Stimulated activated CD4-positive, alpha-beta T cell treated with anti-CD3 and anti-CD28 coated beads, Interleukin-4, amount 100 ng/mL, for 4 hours (primary cell): ENCODE results near the gene TYSND1.
"Not testable (repeated sequence)": the region's sequence is repeated elsewhere in the genome, so short reads cannot be mapped to it uniquely, and the experiment has no call there.

ENCODE experiments used
- DNase-seq, 2 experiments: peaks; one replicate each; pipeline ENCODE4 v3.0.0-alpha.2; 2020

Gene TYSND1

DNA sequence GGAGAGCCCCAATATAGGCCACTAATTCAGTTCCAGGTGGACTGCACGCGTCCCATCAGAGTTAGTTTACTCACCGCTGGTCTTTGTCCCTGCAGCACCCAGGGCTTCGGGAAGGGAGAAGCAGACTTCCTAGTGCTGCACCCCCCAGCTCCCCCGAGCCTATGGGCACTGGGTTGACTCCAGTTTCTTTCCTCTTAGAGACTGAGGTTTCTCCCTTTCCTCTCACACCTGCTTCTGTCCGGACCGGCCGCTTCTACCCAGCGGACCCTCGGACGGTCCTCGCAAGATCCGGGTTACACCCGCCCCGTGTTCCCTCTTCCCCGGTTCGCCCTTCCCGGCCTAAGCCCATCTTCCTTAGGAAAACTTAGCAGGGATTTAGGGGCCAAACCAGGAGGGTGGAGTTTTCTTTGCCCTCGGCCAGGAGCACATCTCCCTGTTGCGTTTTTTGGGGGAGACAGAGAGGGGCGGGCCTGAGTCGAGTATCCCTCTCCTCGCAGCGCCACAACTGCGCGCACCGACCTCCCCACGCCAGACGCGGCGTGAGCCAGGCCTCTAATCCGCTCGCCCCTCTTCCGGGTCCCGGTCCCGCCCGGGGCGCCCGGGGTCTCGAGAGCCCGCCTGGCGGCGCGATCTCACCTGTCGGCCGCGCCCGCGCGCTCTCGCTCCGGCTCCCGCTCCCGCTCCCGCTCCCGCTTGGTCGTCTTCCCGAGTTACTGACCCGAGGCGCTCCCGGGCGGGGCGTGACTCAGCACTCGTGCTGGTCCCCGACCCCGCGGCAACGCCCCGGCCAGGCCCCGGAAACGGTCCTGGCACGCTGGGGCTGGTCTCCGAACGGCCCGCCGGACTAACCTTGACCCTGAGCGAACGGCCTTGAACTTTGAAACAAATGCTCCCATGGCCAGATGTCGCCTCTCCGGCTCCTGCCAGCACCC, 14.1 kb downstream of the TYSND1 start, which contains the start of gene AIFM2:
Gene AIFM2, minus strand, starts transcription at position 728 of the 932 bp plus-strand sequence. CDS start 8,741 bp downstream, outside the sequence.
- DNase-seq, result peak in 1 of 2 experiments; percentile 35

DNA sequence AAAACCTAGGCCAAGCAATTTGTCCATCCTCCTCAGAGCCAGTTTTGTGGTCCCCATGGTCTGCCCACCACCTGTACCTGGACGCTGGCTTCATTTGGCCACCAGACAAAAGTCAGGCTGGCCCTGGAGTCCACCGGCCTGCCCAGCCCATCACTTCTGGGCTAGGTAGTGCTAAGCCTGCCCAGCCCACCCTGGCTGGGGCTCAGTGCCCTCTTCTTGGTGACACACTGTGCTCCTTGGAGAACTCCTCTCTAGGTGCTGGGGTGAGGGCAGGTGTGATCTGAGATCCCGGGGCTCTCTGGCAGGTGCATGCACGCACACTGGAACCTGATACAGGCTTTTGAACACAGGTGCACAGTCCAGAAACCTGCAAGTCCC, 15.0 kb downstream of the TYSND1 start:
- DNase-seq, result no peak

DNA sequence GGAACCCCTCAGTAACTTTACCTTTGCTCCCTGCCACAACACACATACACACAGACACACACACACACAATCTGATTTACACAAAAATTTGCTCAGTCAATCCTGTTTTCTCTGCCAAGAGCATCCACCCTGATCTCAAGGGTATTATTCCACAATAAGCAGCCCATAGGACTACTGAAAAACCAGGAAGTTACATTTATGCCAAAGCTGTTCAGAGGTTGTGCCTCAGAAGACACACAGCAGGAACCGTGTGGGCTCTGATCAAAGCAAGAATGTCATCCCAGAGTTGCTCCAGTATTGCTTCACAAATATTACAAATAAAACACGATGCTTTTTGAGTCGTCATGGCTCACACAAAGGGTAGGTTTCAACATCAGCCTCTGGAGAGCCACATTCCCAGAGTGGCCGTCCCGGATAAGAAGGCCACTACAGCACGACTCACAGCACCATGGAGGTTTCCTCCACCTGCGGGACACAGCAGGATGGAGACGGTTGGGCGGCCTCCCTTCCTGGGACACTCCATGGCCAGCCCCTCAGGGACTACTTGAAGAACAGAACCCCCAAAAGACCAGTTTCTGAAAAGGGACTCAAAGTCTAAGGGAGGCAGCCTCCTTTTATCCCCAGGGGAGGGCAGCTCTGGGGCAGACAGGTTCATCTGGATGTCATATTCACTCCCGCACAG, 15.5 kb downstream of the TYSND1 start:
- no peak for DNase-seq

DNA sequence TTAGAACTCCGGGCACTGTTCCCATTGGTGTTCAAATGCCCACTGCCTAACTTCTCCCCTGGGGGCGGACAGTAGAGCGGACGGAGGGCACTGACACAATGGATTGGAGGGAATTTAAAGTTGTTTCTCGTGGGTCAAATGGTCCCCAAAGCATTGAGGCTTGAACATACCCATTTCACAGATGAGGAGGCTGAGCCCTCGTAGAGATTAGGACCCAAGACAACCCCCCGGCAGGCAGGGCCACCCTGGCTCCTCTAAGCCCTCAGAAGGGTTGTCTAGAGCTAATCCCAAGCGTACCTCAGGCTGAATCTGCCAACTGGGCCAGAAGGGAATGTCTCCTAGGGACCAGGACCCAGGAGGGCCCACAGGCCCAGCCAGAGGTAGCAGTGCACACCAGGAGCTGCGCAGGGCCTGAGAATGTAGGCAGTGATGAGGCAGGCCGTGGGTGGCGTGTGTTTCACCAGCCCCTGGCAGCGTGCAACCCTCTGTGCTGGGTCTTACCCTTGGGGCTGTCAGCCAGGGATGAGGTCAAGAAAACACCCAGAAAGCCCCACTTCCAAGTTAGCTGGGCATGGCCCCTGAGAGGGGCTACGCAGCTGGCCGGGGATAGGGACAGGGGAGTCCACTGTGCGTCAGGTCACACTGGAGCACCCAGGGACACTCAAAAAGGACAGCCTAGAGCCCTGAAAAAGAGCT, 19.7 kb downstream of the TYSND1 start:
- DNase-seq, result no peak

DNA sequence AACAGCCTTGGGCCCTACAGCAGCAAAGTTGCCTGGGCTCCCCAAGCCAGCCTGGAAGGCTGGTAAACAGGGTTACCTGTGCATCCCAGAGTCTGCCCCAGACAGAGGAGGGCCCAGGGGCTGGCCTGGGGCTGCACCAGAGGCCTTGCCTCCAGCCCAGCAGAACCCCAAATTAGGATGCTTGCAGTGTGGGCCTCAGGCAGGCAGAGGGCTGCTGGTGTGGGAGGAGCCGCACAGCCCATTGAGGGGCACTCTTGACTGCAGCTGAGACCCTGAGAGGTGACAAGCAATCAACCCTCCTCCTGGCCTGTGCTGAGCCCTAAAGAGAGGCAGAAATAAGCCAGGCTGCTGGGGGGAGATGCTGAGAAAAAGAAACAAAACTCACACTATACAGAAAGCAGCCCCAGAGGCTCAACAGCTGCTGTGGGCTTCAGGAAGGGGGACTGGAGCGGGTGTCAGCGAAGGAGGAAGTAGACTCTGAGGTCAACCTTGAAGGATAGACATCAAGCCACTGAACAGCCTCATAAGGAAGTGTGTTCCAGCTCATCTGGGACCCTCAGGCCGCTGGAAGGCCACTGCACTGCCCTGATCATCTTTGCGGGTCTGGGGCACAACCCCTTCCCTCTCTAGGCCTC, 20.5 kb downstream of the TYSND1 start:
- DNase-seq, result no peak

DNA sequence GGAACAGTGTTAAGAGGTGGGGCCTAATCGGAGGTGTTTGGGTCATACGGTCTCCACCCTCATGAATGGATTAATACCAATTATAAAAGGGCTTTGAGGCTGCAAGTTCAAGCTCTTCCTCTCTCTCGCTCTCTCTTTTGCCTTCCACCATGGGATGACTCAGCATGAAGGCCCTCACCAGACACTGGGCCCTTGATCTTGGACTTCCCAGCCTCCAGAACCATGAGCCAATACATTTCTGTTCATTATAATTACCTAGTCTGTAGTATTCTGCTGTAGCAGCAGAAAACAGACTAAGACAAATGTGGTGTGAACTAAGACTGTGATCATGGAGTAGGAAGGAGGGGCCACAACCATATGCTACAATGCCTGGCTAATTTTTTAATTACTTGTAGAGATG, 21.6 kb downstream of the TYSND1 start:
- DNase-seq, result no peak

DNA sequence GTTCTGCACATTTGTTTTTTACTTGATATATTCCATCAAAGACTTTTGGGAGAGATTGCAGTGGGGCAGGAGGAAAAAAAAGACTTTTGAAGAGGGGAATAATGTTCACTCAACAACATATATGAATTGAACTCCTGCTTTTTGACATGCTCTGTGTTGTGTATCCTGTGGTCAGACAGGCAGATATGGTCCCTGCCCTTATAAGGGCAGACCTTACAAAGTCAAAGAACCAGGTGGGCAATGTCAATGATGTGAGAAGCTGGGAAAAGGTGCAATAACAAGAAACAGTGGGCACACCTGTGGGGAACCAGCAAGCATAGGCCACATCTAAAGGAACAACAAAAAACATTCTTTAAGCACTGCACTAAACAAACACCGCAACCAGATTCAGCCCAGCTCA, 22.1 kb downstream of the TYSND1 start:
- no peak for DNase-seq

DNA sequence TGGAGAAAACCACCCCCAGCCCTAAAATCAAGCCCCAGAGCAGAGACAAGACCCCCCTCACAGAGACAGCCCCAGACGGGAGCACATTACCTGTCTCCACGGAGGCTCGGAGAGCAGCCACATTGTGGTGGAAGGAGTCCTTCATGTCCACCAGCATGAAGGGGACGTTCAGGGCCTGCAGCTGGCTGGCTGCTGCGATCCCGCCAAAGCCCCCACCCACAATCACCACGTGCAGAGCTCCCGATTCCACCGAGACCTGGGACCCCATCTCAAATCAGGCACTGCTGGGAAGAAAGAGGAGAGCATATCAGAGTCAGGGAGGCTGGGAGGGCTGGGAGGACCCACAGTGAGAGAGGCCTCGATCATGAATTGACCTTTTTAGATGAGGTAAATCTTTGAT, 22.7 kb downstream of the TYSND1 start:
- DNase-seq, result no peak

DNA sequence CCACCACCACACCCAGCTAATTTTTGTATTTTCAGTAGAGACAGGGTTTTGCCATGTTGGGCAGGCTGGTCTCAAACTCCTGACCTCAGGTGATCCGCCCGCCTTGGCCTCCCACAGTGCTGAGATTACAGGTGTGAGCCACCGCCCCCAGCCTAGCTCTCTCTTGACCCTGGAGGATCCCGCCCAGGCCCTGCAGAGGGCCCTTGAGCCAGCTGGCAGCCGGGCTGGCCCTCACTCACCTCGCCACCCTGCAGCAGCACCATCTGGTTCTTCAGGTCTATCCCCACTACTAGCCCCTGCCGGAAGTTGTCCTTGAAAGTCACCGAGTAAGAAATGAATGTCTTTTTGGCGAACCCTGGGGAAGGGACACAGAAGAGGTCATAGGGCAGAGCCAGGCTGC, 23.3 kb downstream of the TYSND1 start:
- DNase-seq, result not testable (repeated sequence)

DNA sequence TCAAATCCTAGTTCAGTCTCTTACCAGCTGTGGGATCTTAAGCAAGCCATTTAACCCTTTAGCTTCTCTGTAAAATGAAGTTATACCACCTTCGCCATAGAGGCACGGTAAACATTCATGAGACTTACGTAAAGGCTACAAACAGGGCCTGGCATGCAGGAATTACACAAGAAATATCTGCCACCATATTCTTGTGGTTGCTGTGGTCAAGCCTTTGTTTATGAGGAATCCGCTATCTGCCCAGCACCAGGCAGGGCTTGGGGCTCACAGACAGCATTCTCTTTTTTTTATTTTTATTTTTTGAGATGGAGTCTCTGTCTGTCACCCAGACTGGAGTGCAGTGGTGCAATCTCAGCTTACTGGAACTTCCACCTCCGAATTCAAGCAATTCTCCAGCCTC, 23.8 kb downstream of the TYSND1 start:
- no peak for DNase-seq

DNA sequence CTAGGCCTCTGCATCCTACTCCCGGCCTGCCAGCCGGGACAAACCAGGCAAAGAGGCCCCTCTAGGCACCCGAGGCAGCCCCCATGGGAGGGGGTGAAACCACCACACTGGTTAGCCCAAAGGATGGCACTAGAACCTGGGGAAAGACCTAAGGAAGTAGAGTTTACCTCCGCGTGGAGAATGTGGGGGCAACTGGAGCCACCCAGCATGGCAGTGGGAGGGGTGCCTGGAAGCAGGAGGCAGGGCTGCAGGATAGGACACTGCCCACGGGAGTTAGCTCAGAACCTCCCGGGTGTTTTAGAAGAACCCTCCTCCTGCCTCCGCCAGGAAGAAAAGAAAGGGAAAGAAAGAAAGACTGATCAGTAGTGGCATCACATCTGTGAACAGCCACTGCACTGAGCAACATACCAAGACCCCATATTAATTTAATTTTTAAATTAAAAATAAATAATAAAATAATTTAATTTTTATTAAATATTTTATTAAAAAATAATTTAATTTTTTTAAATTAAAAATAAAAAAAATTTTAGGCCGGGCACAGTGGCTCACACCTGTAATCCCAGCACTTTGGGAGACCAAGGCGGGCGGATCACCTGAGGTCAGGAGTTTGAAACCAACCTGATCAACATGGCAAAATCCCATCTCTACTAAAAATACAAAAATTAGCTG, 25.1 kb downstream of the TYSND1 start:
- no peak for DNase-seq

DNA sequence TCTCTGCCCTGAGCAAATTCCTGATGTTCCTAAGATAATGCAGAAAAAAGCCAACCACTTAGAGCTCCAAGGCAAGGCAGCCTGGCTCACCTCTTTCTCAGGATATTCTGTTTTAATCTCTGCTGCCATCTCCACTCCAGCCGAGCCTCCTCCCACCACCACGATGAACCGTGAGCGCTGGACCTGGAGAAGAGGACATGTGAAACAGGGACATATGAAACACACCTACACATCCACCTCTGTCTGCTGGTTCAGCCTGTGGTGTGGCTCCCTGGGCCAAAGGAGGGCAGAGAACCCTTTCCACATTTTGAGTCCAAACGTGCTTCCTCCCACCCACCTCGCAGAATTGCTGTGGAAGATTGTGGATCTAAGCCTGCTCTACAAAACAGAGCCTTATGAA, 26.1 kb downstream of the TYSND1 start:
- DNase-seq, result no peak

DNA sequence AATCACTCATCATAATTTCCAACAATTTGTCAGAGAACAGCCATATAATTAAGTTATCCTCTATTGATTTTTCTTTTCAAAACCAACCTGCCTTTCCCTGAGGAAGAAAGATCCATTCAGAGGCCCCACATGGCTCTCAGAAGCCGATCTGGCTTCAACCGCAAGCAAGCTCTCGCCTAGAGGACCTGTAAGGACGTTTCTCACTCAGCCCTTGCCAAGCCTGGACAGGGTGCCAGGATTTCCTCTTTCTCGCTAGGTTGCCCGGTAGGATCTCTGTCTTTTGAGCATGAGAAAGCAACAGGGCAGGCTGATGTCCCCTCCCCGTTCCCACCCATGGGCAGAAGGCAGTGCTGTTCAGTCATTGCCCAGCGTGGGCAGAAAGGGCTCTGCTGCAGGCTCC, 26.9 kb downstream of the TYSND1 start:
- DNase-seq, result no peak

DNA sequence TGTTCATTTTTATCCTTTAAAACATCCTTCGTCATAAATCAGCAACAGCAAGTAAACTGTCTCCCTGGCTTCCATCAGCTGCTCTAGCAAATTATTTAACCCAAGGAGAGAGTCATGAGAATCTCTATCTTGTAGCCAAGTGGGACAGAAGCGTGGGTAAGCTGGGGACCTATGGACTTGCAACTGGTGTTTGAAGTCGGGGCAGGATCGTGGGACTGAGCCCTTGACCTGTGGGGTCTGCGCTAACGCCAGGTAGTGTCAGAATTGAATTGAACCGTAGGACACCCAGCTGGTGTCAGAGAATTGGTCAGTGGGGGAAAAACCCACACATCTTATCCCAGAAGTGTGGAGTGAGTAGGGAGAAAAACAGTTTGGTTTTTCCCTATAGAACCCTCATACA, 27.3 kb downstream of the TYSND1 start:
- no peak for DNase-seq

DNA sequence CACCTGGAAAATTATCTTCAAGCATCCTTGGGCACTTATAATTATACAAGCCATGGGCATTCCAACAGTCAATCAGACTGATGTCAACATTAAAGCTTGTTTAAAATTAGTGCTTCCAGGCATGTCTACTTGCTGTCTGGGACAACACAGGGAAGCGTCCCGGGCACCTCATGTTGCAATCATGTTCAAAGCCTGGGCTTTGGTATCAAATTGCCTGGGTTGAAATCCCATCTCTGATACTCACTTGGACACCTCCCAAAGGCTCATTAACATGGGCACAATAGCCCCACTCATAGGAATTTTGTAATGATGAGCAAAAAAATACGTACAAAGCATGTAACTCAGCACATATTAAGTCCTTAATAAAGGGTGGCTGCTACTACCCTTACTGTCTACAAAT, 28.3 kb downstream of the TYSND1 start:
- no peak for DNase-seq

DNA sequence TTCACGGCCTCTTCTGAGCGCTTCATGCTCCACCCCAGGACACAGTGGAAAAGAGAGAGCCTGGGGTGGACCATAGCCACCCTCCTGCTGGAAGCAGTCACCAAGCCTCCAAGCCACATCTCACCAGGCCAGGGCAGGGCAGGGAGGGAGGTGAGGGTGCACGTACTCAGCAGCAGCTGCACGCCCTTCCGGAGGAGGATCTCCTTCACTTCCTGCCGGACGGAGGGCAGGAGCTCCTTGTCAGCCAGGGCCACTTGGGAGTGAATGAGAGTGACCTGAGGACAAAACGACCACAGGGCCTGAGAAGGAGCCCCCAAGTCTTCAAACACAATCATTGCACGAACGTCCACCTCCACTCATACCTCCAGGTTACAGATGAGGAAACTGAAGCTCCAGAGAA, 28.9 kb downstream of the TYSND1 start:
- DNase-seq, result no peak

DNA sequence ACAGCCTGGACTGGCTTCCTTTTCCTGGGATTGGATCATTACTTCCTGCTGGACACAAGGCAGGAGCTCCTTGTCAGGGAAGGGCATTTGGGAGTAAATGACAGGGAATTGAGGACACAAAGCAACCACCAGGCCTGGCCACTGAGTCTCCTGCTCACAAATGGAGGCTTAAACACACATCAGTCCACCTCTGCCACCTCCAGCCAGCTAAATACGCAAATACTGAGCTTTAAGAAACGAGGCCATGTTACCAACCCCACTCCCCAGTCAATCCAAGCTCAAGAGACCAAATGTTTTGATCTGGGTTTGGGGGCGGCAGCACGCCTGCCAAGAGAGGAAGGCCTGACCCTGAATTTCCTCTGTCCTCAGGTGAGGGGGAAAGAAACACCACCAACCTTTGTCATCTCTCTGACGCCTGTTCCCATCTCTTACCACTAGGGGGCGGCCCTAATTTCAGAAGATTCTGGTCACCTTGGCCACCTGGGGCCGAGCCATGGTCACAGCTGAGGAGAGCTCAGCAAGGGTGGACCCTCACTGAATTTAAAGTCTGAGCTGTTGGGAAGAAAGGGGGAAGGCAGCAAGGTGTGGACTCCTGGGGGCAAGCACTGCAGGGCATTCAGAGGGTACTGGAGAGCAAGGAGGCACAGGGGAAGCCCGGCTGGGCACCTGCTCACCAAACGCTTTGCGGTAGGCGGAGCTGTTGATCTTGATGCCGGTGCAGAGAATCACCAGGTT, 30.4 kb downstream of the TYSND1 start:
- DNase-seq, result peak; percentile 29 to 31

DNA sequence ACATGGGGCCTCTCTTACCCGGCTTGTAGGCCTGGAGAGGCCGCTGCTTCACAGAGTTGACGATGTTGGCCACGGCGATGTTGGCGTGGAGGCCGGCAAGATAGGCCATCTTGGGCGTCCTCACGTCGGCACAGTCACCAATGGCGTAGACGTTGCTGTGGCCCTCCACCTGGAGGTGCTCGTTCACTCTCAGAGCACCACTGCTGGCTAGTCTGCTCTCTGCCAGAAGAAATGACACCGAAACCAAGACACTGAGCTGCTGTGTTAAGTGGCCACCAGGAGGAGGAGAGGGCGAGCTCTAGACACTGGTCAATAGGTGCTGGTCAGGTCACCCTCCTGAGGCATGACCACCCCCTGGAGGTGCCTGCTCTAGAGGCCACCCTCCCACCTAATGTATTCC, 31.6 kb downstream of the TYSND1 start:
- DNase-seq, result no peak

DNA sequence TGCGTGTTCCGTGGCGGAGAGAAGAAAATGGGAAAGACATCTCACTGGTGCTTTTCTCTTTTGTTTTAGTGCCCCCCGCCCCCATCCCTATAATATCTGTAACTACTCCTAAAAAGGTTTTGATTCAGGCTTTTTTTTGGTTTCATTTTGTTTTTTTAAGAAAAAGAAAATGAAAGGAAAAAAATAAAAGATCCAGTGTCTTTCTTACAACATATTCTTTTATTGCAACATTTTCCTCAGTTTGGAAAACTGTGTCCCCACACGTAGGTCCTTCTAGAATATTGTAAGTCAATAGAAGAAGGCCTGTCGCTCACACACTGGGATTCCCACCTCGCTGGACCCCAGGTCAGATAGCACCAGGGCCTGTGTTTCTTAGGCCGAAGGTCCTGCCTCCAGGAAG, 34.4 kb downstream of the TYSND1 start:
- DNase-seq, result no peak

DNA sequence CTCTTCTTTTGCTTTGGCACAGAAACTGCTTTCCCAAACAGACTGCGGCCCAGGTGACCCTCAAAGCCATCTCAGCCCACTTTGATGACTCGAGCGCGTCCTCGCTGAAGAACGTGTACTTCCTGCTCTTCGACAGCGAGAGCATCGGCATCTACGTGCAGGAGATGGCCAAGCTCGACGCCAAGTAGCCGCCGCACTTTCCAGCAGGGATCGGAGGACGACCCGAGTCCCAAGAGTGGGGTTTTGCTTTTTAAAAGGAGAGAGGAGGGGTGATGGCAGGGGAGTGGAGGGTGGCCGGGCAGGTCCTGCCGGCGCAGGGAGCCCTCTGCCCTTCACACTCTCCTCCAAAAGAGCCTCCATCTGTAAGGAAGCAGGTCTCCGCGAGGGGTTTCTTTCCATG, 35.0 kb downstream of the TYSND1 start:
- no peak for DNase-seq

DNA sequence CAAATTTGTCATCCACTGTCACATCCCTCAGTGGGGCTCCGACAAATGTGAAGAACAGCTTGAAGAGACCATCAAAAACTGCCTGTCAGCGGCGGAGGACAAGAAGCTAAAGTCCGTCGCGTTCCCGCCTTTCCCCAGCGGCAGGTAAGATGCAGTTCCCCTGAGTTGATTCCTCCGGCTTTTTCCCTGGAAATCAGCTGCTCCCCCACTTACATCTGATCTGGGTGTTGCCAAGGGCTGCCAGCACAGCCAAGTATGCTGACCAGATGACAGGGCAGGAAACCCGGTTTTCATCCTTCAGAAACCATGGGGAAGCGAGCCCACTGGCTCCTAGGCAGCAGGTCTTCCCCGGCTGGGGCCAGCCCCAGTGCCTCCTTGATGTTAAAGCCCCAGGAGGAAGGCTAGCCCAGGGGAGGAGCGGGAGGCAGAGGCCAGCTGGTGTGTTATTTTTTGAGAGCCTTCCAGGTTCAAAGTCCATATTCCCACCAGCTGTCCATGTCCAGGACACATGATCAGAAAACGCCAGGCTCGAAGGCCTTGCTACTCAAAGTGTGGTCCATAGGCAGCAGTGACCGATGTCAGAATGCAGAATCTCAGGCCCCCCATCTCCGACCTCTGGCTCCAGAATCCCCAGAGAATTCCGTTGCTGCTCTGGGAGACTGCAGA, 37.3 kb downstream of the TYSND1 start:
- DNase-seq, result no peak
